HPDE6-E6E7 (cell line): ENCODE results near the gene ASAP2.

Source experiments
- DNase-seq: peaks from one replicate; pipeline ENCODE4 v3.0.0; 2011; ENCODE audit warnings: missing footprints; ENCODE audit errors: extremely low spot score

ASAP2 gene

DNA sequence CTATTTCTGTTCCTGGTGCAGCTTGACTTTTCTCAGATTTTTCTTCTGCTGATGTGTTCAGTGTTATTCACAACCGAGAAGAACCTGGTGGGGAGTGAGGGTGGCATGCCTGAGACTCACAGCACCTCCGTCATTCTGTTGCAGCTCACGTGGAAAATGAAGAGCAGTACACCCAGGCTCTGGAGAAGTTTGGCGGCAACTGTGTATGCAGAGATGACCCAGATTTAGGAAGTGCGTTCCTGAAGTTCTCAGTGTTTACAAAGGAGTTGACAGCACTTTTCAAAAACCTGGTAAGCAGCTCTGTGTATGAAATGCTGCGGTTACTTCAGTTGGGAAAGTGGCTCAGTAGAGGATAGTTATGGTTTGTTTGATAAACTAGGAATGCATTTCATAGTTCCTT, 90.5 kb downstream of the ASAP2 start:
- DNase-seq: no peak

DNA sequence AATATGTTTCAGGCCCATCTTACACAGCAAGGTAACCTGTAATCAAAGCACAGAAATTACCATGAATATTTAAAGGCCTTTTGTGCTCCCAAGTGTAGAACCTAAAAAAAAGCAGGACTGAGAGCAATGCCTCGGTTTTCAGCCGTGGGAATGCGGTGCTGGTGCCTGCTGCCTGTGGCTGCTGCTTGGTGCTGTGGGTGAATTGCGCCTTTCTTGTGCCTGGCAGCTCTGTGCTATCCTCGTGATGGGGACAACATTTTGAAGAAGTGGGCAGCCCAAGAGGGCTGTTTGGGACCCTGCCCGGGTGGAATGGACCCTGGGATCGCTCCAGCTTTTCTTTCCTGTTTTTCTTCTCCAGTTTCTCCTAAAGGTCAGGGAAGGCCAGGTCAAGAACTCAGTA, 91.2 kb downstream of the ASAP2 start:
- DNase-seq: no peak

DNA sequence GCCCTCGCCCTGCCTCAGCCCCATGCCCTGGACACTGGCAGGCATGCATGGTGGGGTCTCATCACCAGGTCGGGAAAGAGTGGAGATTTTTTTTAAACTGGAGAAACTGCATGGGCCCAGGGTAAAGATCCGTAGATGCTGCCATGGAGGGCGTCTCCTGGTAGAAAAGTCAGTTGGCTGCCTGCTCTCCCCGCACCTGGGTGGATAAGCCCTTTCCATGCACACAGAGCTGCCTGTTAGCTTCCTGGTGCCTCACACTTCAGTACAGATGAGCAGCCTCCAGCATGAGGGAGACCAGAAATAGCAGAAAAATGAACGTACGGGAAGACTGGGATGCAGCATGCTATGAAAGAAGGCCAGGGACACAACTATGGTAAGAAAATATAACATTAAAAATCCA, 92.0 kb downstream of the ASAP2 start:
- DNase-seq: no peak

DNA sequence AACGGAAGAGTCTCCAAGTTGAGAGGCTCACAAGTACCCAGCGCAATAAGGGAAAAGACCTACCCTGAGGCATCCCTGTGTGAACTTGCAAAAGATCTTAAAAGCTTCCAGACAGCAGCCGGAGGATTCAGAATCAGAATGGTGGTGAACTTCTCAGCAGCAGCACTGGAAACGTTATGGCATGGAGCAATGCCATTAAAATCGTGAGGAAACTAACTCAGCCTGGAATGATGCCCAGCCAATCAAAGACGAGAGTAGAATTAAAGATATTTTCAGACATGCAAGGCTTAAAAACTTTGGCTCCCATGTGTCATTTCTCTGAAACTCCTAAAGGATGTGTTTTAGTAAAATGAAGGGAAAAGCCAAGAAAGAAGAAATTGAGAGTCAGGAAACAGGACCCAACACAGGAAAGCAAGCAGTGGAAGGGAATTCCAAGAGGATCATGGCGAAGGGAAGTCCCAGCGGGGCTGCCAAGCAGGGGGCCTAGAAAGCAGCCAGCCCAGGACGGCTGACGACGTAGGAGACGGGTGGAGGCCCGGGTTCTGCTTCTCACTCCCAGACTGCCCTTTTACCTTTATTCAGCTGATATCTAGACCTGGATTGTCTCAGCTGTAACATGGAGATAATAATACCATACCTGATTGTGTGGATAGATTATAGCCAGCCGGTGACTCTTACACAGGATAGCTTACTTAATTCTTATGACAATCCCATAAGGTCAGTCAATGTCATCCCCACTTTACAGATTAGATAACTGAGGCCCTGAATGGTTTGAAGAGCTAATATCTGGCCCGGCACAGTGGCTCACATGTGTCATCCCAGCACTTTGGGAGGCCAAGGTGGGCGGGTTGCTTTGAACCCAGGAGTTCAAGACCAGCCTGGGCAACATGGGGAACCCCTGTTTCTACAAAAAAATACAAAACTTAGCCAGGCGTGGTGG, 92.8 kb downstream of the ASAP2 start:
- no peak for DNase-seq

DNA sequence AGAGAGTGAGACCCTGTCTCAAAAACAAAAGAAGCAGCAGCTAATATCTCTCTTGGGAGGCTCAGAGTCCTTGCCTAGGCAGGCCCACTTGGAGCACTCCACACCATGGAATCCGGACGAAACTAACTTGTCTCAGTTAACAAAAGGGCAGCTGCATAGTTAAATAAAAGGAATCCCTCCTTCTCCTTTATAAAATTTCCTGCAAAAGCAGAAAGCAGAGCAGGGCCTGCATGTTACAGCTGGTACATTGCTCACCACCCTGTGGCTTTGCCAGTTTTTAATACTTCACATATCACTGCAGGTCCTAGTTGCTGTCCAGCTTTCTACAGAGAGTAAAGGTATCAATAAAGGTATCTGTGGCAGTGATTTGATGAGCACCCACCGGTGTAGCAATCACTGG, 93.6 kb downstream of the ASAP2 start:
- DNase-seq: peak; percentile 41

DNA sequence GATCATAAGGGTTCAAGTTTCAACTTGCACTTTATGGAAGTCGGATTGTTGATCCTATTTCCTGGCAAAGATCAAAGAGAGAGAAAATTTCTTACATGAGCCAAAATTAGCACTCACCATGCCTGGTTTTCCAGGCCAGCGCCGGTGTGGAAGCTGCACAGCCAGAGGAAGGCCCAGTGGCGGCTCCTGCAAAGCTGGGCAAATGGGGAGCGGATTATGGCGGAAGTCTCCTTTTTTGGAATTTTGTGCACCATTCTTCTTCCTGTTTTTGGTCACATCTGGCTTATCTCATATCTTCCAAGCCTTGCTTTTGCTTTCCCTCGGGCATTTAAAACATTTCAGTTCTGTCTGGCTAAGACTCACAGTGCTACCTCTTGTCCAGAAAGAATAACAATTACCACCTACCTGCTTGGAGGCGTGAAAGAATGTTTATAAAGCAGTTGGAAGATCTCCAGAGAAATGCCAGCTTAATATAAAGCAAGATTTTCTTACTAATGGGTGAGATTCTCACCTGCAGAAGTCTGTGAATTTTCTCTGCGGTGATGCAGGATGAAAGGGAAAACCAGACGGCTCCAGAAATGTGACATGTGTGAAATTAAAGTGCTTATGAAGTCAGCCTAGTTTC, 94.3 kb downstream of the ASAP2 start:
- DNase-seq: no peak

DNA sequence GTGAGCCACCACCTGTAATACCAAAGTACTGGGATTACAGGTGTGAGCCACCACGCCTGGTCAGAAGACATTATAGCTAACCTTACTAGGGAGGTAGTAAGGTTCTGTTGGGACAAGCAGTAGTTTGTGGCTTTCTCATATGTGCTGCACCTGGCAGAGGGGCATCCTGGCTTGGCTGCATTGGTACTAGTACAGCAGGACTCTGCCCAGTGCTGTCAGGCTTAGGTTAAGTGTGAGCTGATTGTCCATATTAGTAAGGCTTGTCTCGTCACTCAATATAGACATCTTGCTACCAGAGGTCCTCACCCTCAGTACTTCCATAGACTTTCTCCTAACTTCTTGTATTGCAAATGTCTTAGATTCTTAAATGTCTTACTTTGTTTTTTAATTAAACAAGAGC, 96.1 kb downstream of the ASAP2 start:
- no peak for DNase-seq

DNA sequence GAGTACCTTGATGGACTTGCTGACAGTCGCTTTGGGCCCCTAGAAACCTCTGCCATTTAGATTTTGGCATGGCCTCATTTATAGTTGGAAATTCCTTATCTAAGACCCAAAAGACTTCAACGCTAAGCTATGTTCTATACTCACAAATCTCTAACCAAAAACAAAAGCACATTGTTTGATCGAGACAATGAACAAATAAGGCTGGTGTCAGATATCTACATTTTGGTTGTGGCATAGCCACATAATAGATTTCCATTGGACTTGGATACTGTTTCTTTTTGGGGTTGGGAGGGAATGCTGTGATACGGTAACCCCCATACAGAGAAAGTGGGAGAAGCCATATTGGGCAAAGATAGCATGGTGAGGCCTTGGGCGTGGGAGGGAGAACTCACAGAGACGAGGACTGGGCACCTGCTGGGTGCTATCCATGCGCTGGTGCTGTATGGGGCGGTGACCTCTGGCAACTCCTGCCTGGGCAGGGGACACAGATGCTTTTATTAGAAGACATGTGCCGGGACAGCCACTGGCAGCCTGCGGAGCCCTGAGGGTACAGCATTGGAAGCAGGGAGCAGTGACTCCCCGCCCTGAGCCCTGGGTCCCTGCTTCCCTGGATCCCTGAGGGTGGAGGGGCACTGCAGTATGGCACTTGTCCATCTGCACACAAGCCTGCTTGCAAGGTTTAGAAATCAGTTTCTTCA, 97.1 kb downstream of the ASAP2 start:
- no peak for DNase-seq

DNA sequence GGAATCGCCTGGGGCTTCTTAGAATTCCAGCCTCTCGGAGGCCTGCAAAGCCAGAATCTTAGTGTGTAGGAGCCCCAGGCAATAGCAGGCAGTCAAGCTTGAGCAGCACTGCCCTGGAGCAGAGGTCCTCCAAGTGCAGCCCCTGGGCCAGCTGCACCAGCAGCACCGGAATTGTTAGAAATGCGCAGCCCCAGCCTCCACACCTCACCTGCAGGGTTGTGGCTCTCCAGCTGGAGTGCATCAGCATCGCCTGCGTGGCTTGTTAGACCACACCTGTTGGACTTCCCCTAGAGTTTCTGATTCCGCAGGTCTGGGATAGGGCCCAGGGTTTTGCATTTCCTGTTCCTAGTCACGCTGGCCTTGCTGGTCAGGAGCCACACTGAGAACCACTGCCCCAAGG, 100.3 kb downstream of the ASAP2 start:
- no peak for DNase-seq

DNA sequence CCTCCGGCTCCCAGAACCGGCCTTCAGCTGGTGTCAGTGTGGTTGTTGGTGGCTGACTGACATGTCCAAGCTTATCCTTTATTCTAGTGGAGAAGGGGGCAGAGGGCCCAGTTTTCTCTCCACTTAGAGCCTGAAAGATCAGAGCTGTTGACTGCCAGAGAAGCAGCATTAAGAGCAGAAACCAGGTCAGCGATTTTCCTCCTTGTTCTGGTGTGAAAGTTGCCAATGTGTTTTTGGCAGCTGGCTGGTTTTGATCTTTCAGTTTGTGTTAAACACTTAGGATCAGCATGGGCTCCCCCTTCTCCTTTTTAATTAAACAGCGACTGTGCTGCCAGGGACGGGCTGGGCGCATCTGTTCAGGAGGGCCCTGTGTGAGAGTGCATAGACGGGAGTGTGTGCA, 100.9 kb downstream of the ASAP2 start:
- DNase-seq: no peak

DNA sequence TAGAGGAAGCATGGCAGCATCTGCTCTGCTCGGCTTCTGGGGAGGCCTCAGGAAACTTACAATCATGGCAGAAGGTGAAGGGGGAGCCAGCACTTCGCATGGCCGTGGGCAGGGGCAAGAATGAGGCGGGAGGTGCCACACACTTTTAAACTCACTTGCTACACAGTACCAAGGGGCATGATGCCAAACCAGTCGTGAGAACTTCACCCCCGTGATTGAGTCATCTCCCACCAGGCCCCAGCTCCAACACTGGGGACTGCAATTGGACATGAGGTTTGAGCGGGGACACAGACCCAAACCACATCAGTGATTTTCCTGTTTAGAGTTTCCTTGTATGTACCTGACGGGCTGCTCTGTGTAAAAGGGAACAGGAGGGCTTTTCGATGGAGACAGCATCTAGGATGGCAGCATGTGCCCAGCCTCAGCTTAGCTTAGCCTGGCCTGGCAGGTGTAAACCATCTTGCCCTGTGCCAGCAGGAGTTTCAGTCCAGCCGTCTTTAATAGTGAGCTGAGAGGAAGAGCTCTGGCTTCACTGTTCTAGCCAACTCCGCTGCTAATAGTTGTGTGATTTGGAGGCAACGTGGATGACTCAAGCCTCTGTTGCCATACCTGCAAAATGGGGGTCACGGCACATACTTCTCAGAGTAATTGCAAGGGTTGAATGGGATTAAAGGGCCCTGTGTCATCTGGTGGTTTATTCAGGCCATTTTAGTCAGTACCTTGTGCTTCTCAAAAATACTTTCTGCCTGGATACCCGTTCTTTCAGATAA, 101.8 kb downstream of the ASAP2 start:
- no peak for DNase-seq

DNA sequence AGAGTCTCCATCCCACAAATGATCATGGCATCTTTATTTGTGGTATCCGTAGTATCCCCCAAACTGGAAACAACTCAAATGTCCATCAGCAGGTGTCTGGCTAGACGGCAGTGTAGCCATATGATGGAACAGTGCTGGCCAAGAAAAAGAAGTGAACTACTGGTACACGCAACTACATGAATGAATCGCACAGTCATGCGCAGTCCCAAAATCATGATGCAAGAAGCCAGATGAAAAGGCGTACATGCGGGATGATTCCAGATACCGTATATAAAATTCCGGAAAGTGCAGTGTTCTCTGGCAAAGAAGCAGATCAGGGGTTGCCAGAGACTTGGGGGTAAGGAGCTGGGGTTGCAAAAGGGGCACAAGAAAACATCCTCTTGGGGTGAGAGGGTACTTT, 102.5 kb downstream of the ASAP2 start:
- DNase-seq: no peak

DNA sequence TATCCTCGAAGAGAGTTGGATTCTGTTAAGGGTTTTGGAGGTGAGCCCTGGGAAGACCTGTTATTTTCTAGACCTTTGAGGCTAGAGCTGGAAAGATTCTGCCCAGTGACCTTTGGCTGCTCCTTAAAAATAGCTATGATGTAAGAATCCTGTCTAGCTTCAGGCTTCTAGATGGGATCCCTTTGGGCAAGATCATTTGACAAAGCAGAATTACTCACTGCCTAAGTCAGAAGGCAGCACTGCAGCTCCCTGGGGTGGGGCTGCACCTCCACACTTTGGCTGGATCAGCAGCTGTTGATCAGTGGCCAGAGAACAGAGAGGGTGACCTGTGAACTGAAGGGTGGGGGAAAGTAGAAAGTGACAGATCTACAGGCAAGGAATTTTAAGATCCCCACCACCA, 103.8 kb downstream of the ASAP2 start:
- peak; percentile 82 for DNase-seq

DNA sequence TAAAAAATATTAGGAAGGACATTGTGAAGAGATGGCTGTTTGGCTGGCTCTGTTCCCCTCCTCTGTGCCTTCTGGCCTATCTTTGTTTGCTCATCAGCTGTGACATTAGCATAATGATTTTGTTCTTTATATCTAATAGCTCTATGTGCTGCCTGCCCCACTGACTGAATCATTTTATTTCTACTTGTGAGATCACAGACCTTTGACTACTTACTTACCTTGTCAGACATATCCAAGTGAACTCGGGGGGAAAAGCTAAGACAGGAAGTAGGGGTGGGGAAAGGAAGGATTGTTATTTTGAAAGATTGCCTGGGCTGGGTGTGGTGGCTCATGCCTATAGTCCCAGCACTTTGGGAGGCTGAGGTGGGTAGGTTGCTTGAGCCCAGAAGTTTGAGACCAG, 104.2 kb downstream of the ASAP2 start:
- peak; percentile 12 for DNase-seq

DNA sequence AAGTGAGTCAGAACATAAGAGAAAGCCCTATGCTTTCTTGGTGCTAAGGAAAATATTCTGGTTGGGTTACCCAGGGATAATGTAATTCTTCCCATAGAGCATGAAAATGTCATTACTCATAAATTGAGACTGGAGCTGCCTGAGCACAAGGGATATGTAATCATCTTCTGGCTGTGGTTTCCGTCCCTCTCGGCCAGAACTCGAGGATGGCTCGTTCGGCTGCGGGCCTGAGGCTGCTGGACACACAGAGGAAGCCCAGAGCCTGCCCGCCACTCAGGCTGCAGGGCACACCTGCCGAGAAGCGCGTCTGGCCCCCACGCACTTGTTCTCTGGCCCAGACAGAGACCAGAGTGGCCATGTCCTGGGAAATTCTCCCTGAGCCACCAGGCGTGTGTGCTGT, 104.9 kb downstream of the ASAP2 start:
- DNase-seq: peak; percentile 57

DNA sequence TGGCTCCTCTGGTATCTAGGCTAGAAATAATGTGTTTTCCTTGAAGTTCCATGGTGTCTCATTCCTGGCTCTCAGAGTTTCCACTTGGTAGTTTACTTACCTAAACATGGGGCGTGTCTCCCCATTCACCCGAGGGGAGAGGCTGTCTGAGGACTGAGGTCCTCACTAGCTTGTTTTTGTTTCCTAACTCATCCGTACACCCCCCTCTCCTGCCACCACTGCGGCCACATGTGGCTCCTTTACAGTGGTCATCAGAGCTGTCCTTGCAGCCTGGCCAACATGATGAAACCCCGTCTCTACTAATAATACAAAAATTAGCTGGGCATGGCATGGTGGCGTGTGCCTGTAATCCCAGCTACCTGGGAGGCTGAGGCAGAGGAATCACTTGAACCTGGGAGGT, 106.0 kb downstream of the ASAP2 start:
- no peak for DNase-seq

DNA sequence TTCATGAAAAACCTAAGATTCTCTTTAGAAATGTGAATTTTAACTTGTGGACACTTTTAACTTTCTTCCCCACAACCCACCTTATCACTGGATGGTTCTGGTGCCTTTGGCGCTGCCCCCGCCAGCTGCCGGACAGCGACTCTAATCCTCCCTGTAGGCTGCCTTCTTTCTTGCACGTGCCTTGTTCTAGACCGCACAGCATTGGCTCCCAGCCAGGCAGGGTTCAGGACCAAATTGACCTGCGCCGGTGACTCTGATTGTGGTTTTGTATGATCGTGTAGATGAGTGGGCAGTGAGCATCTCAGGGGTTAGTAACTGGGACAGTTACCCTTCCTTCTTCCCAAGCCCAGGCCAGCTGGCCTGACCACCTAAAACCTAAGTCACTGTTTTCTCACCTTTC, 106.8 kb downstream of the ASAP2 start:
- no peak for DNase-seq

DNA sequence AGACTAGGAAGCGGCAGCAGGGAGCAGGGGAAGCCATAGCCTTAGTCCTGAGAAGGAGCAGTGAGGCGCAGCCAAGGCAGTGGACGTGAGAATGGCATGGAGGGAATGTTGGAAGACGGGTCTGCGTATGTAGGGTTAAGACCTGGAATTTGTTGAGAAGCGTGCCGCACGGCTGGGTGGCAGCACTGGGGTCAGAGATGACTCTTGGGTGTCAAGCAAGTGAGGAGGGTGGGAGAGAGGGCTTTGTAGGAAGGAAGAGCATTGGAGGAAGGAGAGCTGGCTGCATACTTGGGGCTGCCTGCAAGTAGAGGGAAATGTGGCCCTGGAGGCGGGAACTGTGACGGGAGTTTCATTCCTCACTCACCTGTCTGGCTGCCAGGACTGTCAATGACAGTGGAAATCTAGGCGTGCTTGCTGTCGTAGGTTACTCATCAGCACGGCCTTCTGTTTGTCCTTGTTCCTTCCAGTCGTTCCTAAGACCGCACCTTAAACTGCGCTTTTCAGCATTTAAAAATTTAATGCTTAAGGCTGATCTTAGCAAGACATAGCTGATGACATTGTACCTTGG, 108.8 kb downstream of the ASAP2 start:
- peak; percentile 75 for DNase-seq

DNA sequence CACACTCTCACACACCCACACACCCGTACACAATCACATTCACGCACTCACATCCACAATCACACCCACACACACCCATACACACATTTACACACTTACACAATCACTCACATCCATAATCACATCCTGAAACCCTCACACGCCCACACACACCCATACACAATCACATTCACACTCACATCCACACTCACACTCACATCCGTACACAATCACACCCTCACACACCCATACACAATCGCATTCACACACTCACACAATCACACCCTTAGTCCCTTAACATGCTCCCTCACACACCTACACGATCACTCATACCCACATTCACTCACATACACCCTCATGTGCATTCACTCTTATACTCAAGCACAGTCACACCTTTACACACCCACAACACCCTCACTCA, 110.9 kb downstream of the ASAP2 start:
- no peak for DNase-seq

DNA sequence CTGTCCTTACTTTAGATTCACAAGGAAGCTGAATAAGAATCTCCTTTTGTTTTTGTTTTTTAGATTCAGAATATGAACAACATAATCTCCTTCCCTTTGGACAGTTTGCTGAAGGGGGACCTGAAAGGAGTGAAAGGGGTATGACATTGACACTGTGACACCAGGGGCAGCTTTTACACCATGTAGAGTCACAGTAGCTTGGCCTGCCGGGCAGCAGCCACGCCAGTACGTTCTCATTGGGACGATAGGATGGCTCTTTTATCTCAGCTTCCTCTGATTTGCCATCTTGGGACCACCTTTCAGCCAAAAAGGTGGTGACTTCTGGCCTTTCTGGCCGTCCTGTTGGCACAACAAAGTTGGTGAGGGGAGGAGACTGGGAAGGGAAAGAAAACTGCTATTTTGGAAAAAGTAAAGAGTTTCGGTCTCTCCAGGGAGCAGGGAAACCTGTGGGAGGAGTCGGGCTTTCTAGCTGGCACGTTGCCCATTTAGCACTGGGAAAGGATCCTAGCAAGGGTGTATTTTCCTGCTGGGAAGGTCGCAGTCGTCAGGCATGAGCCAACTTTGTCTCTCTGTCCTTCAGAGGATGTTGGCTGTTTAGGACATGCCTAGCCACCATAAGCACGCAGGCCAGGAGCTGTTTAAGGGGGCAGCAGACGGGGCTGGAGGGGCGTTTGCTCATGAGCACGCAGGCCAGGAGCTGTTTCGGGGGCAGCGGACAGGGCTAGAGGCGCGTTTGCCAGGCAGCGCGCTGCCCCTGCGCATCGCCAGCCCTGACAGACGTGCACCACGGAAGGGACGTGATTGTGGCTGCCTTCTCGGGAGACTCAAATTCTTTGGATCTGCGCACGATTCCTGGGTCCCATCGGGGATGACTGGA, 112.1 kb downstream of the ASAP2 start:
- DNase-seq: no peak

DNA sequence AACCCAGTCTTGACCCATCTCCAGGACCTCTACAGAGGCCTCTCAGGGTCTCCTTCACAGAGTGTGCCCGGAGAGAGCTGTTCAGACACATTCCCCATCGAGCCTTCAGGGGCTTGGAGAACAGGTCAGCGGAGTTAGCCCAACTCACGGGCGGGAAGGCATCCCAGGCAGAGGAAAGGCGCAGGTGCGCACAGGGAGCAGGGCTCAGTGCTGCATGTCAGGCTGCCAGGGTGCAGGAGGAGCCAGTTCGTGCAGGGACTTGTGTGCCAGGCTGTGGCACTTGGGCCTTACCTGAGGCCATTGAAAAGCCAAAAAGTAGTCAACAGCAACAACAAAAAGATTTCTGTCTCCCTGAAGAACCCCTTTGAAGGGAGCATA, 112.7 kb downstream of the ASAP2 start:
- no peak for DNase-seq
